ENCODE data around the gene STXBP3.
A peak's percentile ranks its signal among the peaks of the same experiment; 100 is the strongest.

GRCh38 chr1:108816049-108816893, 69.8 kb downstream of the STXBP3 start:
- no peak for TF ChIP-seq CTCF (IDR thresholded peaks at IDR 0.05)
- TF ChIP-seq POLR2A (IDR thresholded peaks at IDR 0.05), result no peak
- peak; percentile 74 for TF ChIP-seq POLR2AphosphoS5 (IDR thresholded peaks at IDR 0.05)

Data from gastroesophageal sphincter (tissue), 3 donors.